SU-DHL-6 (cell line): Measurements from ENCODE around the gene FRAT1.

Source experiments
- H2AFZ ChIP-seq: fragments of 200-600 bp; sonication (generic); 2 replicates; pipeline ENCODE4 v1.6.1; 2014; ENCODE audit warnings: low read depth, mild to moderate bottlenecking, moderate library complexity, mixed read lengths, antibody characterized with exemption, low read length; ENCODE audit not compliant: severe bottlenecking
- H3F3A ChIP-seq: fragments of 200-600 bp; shearing (Covaris generic); 2 replicates; pipeline ENCODE4 v1.6.0; 2016; ENCODE audit warnings: antibody characterized with exemption, mild to moderate bottlenecking; ENCODE audit not compliant: insufficient read depth
- H3K27ac ChIP-seq: fragments of 200-600 bp; sonication (generic); 2 replicates; pipeline ENCODE4 v1.5.1; 2016; ENCODE audit warnings: low read depth, mild to moderate bottlenecking, low read length, moderate library complexity, mixed read lengths
- H3K27me3 ChIP-seq: fragments of 200-600 bp; sonication (generic), shearing (Covaris generic); 2 replicates; pipeline ENCODE4 v1.6.0; 2014; ENCODE audit warnings: mild to moderate bottlenecking, low read length
- H3K36me3 ChIP-seq: fragments of 200-600 bp; sonication (generic); 2 replicates; pipeline ENCODE4 v1.6.1; 2014; ENCODE audit warnings: mild to moderate bottlenecking, low read length, mixed read lengths
- H3K4me2 ChIP-seq: fragments of 300-600, 200-600 bp; shearing (Covaris generic), sonication (generic); 2 replicates; pipeline ENCODE4 v1.6.0; 2014; ENCODE audit warnings: low read length, low read depth, mild to moderate bottlenecking; ENCODE audit not compliant: poor library complexity, severe bottlenecking
- H3K4me3 ChIP-seq: fragments of 200-600 bp; sonication (generic); 2 replicates; pipeline ENCODE4 v1.5.1; 2014; ENCODE audit warnings: antibody characterized with exemption, low read length, mild to moderate bottlenecking, mixed read lengths; ENCODE audit not compliant: insufficient read depth, poor library complexity, severe bottlenecking
- H3K79me2 ChIP-seq: fragments of 200-600 bp; sonication (generic); 2 replicates; pipeline ENCODE4 v1.6.1; 2014; ENCODE audit warnings: mild to moderate bottlenecking, low read length, moderate library complexity; ENCODE audit not compliant: insufficient read depth
- H3K9ac ChIP-seq: fragments of 200-600 bp; sonication (generic); 2 replicates; pipeline ENCODE4 v1.7.0; 2014; ENCODE audit warnings: mild to moderate bottlenecking, low read length
- H3K9me2 ChIP-seq: fragments of 200-600 bp; sonication (generic); replicated peaks from 2 replicates; pipeline ENCODE4 v1.6.1; 2014; ENCODE audit warnings: low read length; ENCODE audit not compliant: insufficient read depth
- H3K9me3 ChIP-seq: fragments of 200-600 bp; sonication (generic); 2 replicates; pipeline ENCODE4 v1.6.1; 2014; ENCODE audit warnings: low read length, mixed read lengths; ENCODE audit not compliant: insufficient read depth
- H4K20me1 ChIP-seq: fragments of 200-600 bp; sonication (generic); 2 replicates; pipeline ENCODE4 v1.6.1; 2014; ENCODE audit warnings: low read depth, mild to moderate bottlenecking, antibody characterized with exemption, low read length, moderate library complexity, mixed read lengths
- EZH2phosphoT487 ChIP-seq: fragments of 200-600 bp; sonication (generic), shearing (Covaris generic); conservative IDR thresholded peaks from 2 replicates; pipeline ENCODE4 v1.6.1; 2018; ENCODE audit warnings: mild to moderate bottlenecking, antibody characterized with exemption, low read length, moderate library complexity, mixed read lengths
- TF ChIP-seq, protein P1 (sequence below): fragments of 200-600 bp; sonication (generic); IDR thresholded peaks from one replicate; pipeline ENCODE4 v1.5.1; 2017; ENCODE audit warnings: antibody characterized with exemption, mild to moderate bottlenecking, low read length, moderate library complexity; ENCODE audit not compliant: insufficient read depth, poor library complexity, severe bottlenecking

Gene FRAT1

DNA sequence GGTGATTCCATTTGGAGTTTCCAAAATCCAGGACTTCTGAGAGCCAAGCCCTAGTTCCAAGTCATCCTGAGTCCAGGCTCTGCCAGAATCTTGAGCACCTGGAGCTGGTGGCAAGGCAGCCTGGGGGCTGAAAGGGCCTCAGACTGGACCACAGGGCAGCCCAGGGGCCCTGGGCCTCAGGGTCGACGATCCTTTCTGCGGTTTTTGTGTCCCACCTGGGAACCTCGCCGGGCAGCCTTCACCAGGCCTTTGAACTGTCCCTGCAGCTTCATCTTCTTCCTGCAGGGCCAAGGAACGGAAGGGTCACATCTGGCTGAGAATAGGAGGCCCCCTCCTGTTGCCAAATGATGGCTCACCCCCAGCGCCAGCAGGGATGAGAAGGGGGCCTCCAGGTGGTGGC is 37.8 kb downstream of the FRAT1 start:
- no peaks in the 10 kb centered on the region for H3K9me2 ChIP-seq
- no peak overlapping the region for H3K4me3 ChIP-seq
- H4K20me1 ChIP-seq, result no peaks in the 10 kb centered on the region
- H3K4me2 ChIP-seq, result no peak overlapping the region
- no peak overlapping the region for H2AFZ ChIP-seq
- H3K9ac ChIP-seq, result no peak overlapping the region
- H3K36me3 ChIP-seq, result no peaks in the 10 kb centered on the region
- H3F3A ChIP-seq, result no peaks in the 10 kb centered on the region
- TF ChIP-seq, protein P1, sequence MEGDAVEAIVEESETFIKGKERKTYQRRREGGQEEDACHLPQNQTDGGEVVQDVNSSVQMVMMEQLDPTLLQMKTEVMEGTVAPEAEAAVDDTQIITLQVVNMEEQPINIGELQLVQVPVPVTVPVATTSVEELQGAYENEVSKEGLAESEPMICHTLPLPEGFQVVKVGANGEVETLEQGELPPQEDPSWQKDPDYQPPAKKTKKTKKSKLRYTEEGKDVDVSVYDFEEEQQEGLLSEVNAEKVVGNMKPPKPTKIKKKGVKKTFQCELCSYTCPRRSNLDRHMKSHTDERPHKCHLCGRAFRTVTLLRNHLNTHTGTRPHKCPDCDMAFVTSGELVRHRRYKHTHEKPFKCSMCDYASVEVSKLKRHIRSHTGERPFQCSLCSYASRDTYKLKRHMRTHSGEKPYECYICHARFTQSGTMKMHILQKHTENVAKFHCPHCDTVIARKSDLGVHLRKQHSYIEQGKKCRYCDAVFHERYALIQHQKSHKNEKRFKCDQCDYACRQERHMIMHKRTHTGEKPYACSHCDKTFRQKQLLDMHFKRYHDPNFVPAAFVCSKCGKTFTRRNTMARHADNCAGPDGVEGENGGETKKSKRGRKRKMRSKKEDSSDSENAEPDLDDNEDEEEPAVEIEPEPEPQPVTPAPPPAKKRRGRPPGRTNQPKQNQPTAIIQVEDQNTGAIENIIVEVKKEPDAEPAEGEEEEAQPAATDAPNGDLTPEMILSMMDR, result no peak
- TF ChIP-seq EZH2phosphoT487, result no peak
- no peaks in the 10 kb centered on the region for H3K27me3 ChIP-seq
- no peaks in the 10 kb centered on the region for H3K79me2 ChIP-seq
- H3K27ac ChIP-seq, result no peak overlapping the region
- no peaks in the 10 kb centered on the region for H3K9me3 ChIP-seq

DNA sequence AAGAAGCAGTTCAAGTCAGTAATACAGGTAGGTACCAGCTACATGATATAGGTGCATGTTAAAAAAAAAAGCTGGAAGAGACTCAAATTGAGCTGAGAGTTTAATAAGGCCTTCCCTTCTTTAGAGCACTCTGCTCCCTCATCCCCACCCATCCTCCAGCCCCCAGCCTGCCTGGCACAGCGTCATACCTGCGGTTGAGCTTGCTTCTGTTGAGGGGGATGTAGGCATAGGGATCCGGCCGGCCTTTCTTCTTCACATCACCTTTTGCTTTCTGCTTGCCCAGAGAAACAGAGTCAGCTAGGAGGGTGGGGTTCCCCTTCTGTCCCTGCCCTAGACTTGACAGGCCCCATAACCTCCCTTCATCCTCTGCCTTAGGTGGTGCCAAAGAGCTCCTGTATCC is 39.3 kb downstream of the FRAT1 start:
- TF ChIP-seq EZH2phosphoT487, result no peak
- TF ChIP-seq, protein P1, result no peak
- Histone ChIP-seq H3K36me3 (no peaks in the 10 kb centered on the region), H4K20me1 (no peaks in the 10 kb centered on the region), H3K9me3 (no peaks in the 10 kb centered on the region), H2AFZ (no peak overlapping the region), H3F3A (no peaks in the 10 kb centered on the region), H3K9me2 (no peaks in the 10 kb centered on the region), H3K4me3 (no peak overlapping the region), H3K4me2 (no peak overlapping the region), H3K9ac (no peak overlapping the region), H3K27me3 (no peaks in the 10 kb centered on the region), H3K79me2 (no peaks in the 10 kb centered on the region), H3K27ac (no peak overlapping the region)

DNA sequence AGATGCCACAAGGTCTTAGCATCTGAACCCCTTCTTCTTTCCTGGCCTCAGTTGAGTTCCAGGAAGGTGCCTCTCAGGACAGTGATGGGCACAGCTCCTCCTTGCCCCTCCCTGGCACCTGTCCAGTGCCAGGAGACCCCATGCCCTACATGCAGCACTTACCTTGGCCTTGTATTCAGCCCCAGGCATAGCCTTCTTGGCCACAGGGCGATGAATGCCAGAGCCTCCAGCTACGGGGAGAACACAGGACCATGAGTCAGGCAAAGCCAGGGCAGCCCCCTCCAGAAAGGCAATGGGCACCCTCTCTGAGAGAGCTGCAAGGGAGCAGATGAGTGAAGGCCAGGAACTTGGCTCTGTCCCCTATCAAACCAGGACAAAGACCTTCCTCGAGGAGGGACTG is 39.7 kb downstream of the FRAT1 start:
- Histone ChIP-seq H3K4me2 (no peak overlapping the region), H3K9me3 (no peaks in the 10 kb centered on the region), H3K27ac (no peak overlapping the region), H3K9me2 (no peaks in the 10 kb centered on the region), H2AFZ (no peak overlapping the region), H3K9ac (no peak overlapping the region), H3F3A (no peaks in the 10 kb centered on the region), H3K79me2 (no peaks in the 10 kb centered on the region), H4K20me1 (no peaks in the 10 kb centered on the region), H3K4me3 (no peak overlapping the region), H3K27me3 (no peaks in the 10 kb centered on the region), H3K36me3 (no peaks in the 10 kb centered on the region)
- TF ChIP-seq EZH2phosphoT487, result no peak
- TF ChIP-seq, protein P1, result no peak
